ENCODE measurements around the gene ME3. TPM values are rescaled to one million over a fixed set of nuclear protein-coding genes. Genes with fewer than 3 reads are reported as not detected.

Gene ME3
- total RNA-seq, 1 experiment from 2014 or later: 0.30 TPM

DNA sequence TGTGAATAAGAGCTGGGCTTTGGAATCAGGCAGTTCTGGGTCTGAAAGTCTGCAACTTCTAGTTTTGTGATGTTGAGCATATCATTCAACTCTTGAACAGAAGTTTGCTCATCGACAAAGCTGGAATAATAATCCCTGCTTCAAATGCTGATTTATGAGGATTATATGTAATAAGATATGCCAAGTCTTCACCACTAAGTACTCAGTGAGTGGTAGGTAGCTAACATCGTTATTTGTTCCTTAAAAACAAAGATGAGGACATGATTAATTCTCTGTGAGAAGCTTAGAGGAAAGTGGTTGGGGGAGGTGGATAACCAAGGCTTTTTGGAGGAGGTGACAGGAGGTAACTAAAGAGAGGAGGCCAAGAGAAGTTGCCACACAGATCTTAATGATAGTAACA, 96.5 kb downstream of the ME3 start:
- H3K9me2 ChIP-seq (ENCODE audit: insufficient read depth): no peaks in the 10 kb centered on the region
- no peaks in the 10 kb centered on the region for H3K36me3 ChIP-seq (ENCODE audit: control insufficient read depth in 1 of 2, insufficient read depth in 2 of 2, low read length in 2 of 2)
- H3K4me1 ChIP-seq (ENCODE audit: control insufficient read depth in 1 of 2, insufficient read depth in 2 of 2, low read length in 2 of 2): peaks cover 21 to 44% of the 10 kb centered on the region in 2 experiments
- ATAC-seq: no peak
- POLR2A ChIA-PET: no interaction called here
- no peak overlapping the region for H3K4me3 ChIP-seq (replicated peaks in 1 of 2; ENCODE audit: low read depth in 1 of 2, low read length in 2 of 2)
- H3K9ac ChIP-seq (ENCODE audit: low read length): no peak overlapping the region
- BruUV-seq (replicated peaks): no TSS peak
- no peak for DNase-seq (ENCODE audit: low read depth, low spot score)
- RAD21 ChIA-PET (ENCODE audit: low non-redundant PET in 1 of 2, low total read pairs in 2 of 2, uncharacterized antibody in 2 of 2, unreplicated experiment in 2 of 2): no interaction called here
- CTCF ChIA-PET: interaction anchor here (1.1 kb wide), 1 partner anchor 32 kb away, joined by 3 read pairs; no protein-coding TSS in a partner anchor
- H2AFZ ChIP-seq (ENCODE audit: low read depth, low read length, poor library complexity, severe bottlenecking): no peak overlapping the region
- H3K27me3 ChIP-seq (ENCODE audit: insufficient read depth, low read length): no peaks in the 10 kb centered on the region; the same call in 1 of the 2 replicates
- H3K79me2 ChIP-seq (ENCODE audit: insufficient read depth, low read length): no peaks in the 10 kb centered on the region
- H3K4me2 ChIP-seq (ENCODE audit: low read length): no peak overlapping the region
- no peaks in the 10 kb centered on the region for H4K20me1 ChIP-seq (ENCODE audit: insufficient read depth)
- H3K9me3 ChIP-seq (ENCODE audit: control insufficient read depth in 1 of 2, insufficient read depth in 1 of 2, low read depth in 1 of 2, low read length in 2 of 2): no peaks in the 10 kb centered on the region
- TF ChIP-seq, protein P1, sequence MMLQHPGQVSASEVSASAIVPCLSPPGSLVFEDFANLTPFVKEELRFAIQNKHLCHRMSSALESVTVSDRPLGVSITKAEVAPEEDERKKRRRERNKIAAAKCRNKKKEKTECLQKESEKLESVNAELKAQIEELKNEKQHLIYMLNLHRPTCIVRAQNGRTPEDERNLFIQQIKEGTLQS (IDR thresholded peaks at IDR 0.05): no peak
- no peak for TF ChIP-seq CEBPB (IDR thresholded peaks at IDR 0.05; ENCODE audit: low read depth)
- TF ChIP-seq, protein P2, sequence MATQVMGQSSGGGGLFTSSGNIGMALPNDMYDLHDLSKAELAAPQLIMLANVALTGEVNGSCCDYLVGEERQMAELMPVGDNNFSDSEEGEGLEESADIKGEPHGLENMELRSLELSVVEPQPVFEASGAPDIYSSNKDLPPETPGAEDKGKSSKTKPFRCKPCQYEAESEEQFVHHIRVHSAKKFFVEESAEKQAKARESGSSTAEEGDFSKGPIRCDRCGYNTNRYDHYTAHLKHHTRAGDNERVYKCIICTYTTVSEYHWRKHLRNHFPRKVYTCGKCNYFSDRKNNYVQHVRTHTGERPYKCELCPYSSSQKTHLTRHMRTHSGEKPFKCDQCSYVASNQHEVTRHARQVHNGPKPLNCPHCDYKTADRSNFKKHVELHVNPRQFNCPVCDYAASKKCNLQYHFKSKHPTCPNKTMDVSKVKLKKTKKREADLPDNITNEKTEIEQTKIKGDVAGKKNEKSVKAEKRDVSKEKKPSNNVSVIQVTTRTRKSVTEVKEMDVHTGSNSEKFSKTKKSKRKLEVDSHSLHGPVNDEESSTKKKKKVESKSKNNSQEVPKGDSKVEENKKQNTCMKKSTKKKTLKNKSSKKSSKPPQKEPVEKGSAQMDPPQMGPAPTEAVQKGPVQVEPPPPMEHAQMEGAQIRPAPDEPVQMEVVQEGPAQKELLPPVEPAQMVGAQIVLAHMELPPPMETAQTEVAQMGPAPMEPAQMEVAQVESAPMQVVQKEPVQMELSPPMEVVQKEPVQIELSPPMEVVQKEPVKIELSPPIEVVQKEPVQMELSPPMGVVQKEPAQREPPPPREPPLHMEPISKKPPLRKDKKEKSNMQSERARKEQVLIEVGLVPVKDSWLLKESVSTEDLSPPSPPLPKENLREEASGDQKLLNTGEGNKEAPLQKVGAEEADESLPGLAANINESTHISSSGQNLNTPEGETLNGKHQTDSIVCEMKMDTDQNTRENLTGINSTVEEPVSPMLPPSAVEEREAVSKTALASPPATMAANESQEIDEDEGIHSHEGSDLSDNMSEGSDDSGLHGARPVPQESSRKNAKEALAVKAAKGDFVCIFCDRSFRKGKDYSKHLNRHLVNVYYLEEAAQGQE (IDR thresholded peaks at IDR 0.05; ENCODE audit: low read depth): no peak
- no peak for TF ChIP-seq SRF (IDR thresholded peaks at IDR 0.05; ENCODE audit: low read depth)
- TF ChIP-seq, protein P3, sequence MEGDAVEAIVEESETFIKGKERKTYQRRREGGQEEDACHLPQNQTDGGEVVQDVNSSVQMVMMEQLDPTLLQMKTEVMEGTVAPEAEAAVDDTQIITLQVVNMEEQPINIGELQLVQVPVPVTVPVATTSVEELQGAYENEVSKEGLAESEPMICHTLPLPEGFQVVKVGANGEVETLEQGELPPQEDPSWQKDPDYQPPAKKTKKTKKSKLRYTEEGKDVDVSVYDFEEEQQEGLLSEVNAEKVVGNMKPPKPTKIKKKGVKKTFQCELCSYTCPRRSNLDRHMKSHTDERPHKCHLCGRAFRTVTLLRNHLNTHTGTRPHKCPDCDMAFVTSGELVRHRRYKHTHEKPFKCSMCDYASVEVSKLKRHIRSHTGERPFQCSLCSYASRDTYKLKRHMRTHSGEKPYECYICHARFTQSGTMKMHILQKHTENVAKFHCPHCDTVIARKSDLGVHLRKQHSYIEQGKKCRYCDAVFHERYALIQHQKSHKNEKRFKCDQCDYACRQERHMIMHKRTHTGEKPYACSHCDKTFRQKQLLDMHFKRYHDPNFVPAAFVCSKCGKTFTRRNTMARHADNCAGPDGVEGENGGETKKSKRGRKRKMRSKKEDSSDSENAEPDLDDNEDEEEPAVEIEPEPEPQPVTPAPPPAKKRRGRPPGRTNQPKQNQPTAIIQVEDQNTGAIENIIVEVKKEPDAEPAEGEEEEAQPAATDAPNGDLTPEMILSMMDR (IDR thresholded peaks at IDR 0.05 in 2 of 3, conservative IDR thresholded peaks at IDR 0.05 in 1 of 3; ENCODE audit: borderline replicate concordance in 1 of 3, insufficient read depth in 1 of 3, low read depth in 2 of 3, low read length in 2 of 3): no peak
- no peak for TF ChIP-seq EZH2 (IDR thresholded peaks at IDR 0.05)
- no peak for TF ChIP-seq POLR2AphosphoS5 (IDR thresholded peaks at IDR 0.05; ENCODE audit: low read depth, low read length)
- TF ChIP-seq SIN3A (IDR thresholded peaks at IDR 0.05; ENCODE audit: low read depth): no peak
- intact Hi-C loops (cut with micrococcal nuclease): loop anchor here (5.0 to 10.0 kb wide), 2 partner anchors 51 to 99 kb away; no protein-coding TSS in a partner anchor
- no peak overlapping the region for H3K27ac ChIP-seq (ENCODE audit: low read depth, low read length)

All from HCT116 (cell line).